ENCODE measurements around the gene EEFSEC. TPM values are rescaled to one million over a fixed set of nuclear protein-coding genes. Genes with fewer than 3 reads are reported as not detected.

EEFSEC gene
- total RNA-seq, 3 donors from 2014 or later = 13.9 to 28.2 (median 19.8) TPM

DNA sequence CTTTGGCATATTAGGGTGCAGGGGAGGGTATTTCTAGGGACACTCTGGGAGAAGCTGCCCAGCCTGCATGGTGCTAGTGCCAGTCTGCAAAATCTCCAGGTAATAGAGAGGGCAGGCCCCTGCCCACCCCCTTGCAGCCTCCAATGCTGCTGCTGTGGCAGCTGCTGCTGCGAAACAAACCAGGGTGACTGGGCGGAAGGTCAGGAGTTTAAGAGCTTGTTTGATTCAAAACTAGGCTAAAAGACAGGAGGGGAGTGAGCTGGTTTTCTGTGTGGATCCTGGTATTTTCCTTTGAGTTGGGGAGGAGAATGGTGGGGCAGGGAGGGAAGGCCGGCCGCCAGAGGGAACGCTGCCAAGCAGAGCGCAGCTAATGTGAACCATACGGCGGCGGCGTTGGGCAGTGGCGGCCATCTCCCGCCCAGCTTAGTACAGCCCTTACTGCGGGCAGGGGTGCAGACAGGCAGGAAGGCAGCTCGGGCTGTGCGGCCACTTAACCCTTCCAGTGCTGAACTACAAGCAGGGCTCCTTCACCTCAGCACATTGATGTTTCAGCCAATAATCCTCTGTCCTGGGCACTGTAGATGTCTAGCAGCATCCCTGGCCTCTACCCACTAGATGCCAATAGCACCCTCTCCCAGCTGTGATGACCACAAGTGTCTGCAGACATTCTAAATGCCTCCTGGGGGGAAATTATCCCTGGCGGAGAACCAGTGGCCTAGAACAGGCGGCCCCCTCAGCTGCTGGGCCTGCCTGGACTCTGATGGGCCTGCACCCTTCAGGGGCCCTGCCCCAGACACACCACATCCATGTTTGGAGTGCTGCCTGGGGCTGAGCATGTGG lies 125.7 kb downstream of the EEFSEC start:
- TF ChIP-seq POLR2AphosphoS5 (IDR thresholded peaks at IDR 0.05) (peak in 1 of 3 donors; percentile 46), POLR2A (IDR thresholded peaks at IDR 0.05) (no peak)
- TF ChIP-seq, protein P1, sequence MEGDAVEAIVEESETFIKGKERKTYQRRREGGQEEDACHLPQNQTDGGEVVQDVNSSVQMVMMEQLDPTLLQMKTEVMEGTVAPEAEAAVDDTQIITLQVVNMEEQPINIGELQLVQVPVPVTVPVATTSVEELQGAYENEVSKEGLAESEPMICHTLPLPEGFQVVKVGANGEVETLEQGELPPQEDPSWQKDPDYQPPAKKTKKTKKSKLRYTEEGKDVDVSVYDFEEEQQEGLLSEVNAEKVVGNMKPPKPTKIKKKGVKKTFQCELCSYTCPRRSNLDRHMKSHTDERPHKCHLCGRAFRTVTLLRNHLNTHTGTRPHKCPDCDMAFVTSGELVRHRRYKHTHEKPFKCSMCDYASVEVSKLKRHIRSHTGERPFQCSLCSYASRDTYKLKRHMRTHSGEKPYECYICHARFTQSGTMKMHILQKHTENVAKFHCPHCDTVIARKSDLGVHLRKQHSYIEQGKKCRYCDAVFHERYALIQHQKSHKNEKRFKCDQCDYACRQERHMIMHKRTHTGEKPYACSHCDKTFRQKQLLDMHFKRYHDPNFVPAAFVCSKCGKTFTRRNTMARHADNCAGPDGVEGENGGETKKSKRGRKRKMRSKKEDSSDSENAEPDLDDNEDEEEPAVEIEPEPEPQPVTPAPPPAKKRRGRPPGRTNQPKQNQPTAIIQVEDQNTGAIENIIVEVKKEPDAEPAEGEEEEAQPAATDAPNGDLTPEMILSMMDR (IDR thresholded peaks at IDR 0.05) = no peak
- H3K36me3 ChIP-seq = no peaks in the 10 kb centered on the region
- intact Hi-C loops (cut with DNase I; ENCODE audit: low total_unique reads) = no loop called here
- H3K4me1 ChIP-seq = peaks cover 0 to 3% of the 10 kb centered on the region in 2 donors
- DNase-seq (ENCODE audit: low spot score in 2 of 2) = no peak
- peak overlapping the region in 1 of 2 donors; percentile 16 for H3K27ac ChIP-seq
- H3K4me3 ChIP-seq = no peak overlapping the region
- H3K27me3 ChIP-seq = no peaks in the 10 kb centered on the region
- no peaks in the 10 kb centered on the region for H3K9me3 ChIP-seq

DNA sequence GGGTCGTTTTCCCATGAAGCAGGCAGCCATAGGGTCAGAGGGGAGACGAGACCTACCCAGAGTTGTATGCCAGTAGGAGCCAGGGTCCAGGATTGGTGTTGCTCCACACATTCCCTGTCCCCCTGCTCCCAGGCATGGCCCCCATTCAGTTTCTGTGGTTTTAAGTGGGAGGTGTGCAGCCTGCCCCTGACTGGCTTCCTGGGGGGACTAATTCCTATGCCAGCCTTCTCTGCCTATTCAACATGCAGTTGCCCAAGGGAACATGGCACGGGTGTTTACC lies 126.3 kb downstream of the EEFSEC start:
- H3K27me3 ChIP-seq = no peaks in the 10 kb centered on the region
- no peak for DNase-seq (ENCODE audit: low spot score in 2 of 2)
- H3K9me3 ChIP-seq = no peaks in the 10 kb centered on the region
- H3K27ac ChIP-seq = no peak overlapping the region
- peaks cover 0 to 3% of the 10 kb centered on the region in 2 donors for H3K4me1 ChIP-seq
- no peaks in the 10 kb centered on the region for H3K36me3 ChIP-seq
- intact Hi-C loops (cut with DNase I; ENCODE audit: low total_unique reads) = no loop called here
- TF ChIP-seq, protein P1 (IDR thresholded peaks at IDR 0.05) = no peak
- TF ChIP-seq POLR2A (IDR thresholded peaks at IDR 0.05) (no peak), POLR2AphosphoS5 (IDR thresholded peaks at IDR 0.05) (no peak)
- H3K4me3 ChIP-seq = no peak overlapping the region

DNA sequence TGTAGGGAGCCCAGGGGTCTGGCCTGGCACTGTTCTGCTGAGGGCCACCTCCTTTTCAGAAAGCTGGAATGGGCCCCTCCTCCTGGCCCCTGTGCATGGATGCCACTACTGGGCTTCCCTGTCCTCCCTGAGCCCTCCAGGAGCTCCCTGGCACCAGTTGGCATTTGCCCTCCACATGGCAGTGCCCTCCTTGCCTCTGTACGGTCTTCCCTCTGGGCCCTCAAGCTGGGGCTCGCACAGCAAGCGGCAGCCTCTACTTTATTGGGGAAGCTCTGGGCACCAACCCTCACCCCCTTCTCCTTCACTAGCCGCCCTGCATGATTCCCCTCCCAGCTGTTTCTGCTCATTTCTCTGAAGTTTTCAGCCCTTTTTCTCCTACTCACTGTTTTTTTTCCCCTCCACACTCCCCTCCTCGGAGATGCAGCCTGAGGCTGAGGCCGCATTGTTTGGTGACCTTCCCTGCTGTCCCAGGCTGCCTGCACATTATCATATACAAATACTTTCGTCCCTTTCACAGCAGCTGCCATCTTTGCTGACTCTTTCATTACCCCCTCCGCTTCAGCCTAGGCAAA lies 127.3 kb downstream of the EEFSEC start:
- TF ChIP-seq POLR2AphosphoS5 (IDR thresholded peaks at IDR 0.05) = no peak
- TF ChIP-seq, protein P1 (IDR thresholded peaks at IDR 0.05) = no peak
- no peak for TF ChIP-seq POLR2A (IDR thresholded peaks at IDR 0.05)
- Histone ChIP-seq H3K27me3 (no peaks in the 10 kb centered on the region), H3K36me3 (no peaks in the 10 kb centered on the region), H3K4me1 (peaks cover 0 to 3% of the 10 kb centered on the region in 2 donors), H3K27ac (no peak overlapping the region), H3K9me3 (no peaks in the 10 kb centered on the region), H3K4me3 (no peak overlapping the region)
- DNase-seq (ENCODE audit: low spot score in 2 of 2) = no peak
- intact Hi-C loops (cut with DNase I; ENCODE audit: low total_unique reads) = no loop called here

GRCh38 chr3:128281056-128281455 lies 127.8 kb downstream of the EEFSEC start:
- TF ChIP-seq POLR2A (IDR thresholded peaks at IDR 0.05) = no peak
- no peak for TF ChIP-seq POLR2AphosphoS5 (IDR thresholded peaks at IDR 0.05)
- TF ChIP-seq, protein P1 (IDR thresholded peaks at IDR 0.05) = no peak
- intact Hi-C loops (cut with DNase I; ENCODE audit: low total_unique reads) = no loop called here
- Histone ChIP-seq H3K36me3 (no peaks in the 10 kb centered on the region), H3K4me3 (no peak overlapping the region), H3K9me3 (no peaks in the 10 kb centered on the region), H3K27me3 (no peaks in the 10 kb centered on the region), H3K4me1 (peaks cover 0 to 3% of the 10 kb centered on the region in 2 donors), H3K27ac (no peak overlapping the region)
- DNase-seq (ENCODE audit: low spot score in 2 of 2) = no peak

Measured in breast epithelium (tissue), 4 donors.